Neuron (in vitro differentiated cells): Measurements from ENCODE around the gene AK4.

Experiments
- H2AFZ ChIP-seq: one replicate; pipeline ENCODE4 v1.6.1; 2013; ENCODE audit warnings: low read depth, mild to moderate bottlenecking, inconsistent platforms, low read length, moderate library complexity
- H3K27me3 ChIP-seq: one replicate; pipeline ENCODE4 v1.6.1; 2013; ENCODE audit warnings: low read length; ENCODE audit not compliant: insufficient read depth
- H3K36me3 ChIP-seq: one replicate; pipeline ENCODE4 v1.6.1; 2013; ENCODE audit warnings: low read length; ENCODE audit not compliant: insufficient read depth
- H3K4me1 ChIP-seq: one replicate; pipeline ENCODE4 v1.6.1; 2013; ENCODE audit warnings: low read length; ENCODE audit not compliant: insufficient read depth
- H3K4me3 ChIP-seq: 2 replicates; pipeline ENCODE4 v1.5.1; 2013; ENCODE audit warnings: mild to moderate bottlenecking, low read length, moderate library complexity
- H3K9me3 ChIP-seq: one replicate; pipeline ENCODE4 v1.6.1; 2013; ENCODE audit warnings: low read length

The AK4 gene

DNA sequence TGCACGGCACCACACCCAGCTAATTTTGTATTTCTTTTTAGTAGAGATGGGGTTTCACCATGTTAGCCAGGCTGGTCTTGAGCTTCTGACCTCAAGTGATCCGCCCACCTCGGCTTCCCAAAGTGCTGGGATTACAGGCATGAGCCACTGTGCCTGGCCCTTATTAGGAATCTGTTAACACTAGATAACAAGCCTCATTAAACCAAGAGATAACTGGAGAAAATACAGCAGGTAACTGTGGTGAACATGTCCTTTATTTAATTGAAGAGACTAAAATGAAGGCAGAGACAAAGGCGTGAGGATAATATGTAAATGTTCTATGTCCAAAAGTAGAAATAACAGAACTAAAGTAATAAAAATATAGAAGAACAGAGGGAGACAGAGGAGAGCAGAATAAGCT, 89.5 kb downstream of the AK4 start:
- Histone ChIP-seq H3K36me3 (no peaks in the 10 kb centered on the region), H3K27me3 (no peaks in the 10 kb centered on the region), H2AFZ (no peak overlapping the region), H3K4me3 (no peak overlapping the region), H3K9me3 (no peaks in the 10 kb centered on the region), H3K4me1 (no peaks in the 10 kb centered on the region)

DNA sequence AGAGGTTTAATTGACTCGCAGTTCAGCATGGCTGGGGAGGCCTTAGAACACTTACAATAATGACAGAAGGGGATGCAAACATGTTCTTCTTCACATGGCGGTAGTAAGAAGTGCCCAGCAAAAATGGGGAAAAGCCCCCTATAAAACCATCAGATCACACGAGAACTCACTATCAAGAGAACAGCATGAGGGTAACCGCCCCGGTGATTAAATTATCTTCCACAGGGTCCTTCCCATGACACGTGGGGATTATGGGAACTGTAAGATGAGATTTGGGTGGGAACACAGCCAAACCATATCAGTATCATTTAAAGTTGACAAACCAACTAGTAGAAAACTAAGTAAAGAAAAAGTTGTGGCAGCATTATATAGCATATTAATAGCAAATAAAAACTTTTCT, 90.0 kb downstream of the AK4 start:
- H3K36me3 ChIP-seq, result no peaks in the 10 kb centered on the region
- H2AFZ ChIP-seq, result no peak overlapping the region
- H3K4me3 ChIP-seq, result no peak overlapping the region
- H3K9me3 ChIP-seq, result no peaks in the 10 kb centered on the region
- no peaks in the 10 kb centered on the region for H3K27me3 ChIP-seq
- H3K4me1 ChIP-seq, result no peaks in the 10 kb centered on the region

DNA sequence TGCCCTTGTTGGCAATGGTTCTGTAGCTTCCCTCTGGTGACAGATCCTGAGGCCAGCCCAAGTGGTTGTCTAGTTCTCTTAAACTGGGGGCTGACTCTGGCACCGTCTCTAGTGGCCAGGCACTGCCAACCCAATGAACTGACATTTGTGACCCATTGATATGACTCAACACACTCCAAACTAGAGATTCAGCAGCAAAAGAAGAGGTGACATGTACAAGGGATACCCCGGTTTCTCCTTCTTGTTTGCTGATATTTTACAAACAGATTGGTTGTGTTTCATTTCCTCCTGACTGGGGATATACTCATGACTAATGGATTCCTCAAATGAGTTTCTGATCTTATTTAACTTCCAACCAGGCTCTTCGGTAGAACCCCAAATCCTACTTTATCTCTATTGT, 95.5 kb downstream of the AK4 start:
- H3K27me3 ChIP-seq, result no peaks in the 10 kb centered on the region
- no peak overlapping the region for H2AFZ ChIP-seq
- no peaks in the 10 kb centered on the region for H3K36me3 ChIP-seq
- no peak overlapping the region for H3K4me3 ChIP-seq
- no peaks in the 10 kb centered on the region for H3K4me1 ChIP-seq
- H3K9me3 ChIP-seq, result no peaks in the 10 kb centered on the region

DNA sequence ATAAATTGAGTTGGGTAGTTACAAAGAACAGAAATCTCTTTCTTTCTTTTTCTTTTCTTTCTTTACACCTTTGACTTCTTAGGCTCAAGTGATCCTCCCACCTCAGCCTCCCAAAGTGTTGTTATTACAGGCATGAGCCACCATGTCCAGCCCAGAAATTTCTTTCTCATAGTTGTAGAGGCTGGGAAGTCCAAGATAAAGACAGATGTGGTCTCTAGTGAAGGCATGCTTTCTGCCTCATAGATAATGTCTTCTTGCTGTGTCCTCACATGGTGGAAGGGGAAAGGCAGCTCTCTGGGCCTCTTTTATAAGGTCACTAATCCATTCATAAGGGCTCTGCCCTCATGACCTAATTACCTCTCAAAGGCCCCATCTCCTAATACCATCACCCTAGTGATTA, 97.3 kb downstream of the AK4 start:
- Histone ChIP-seq H3K4me1 (no peaks in the 10 kb centered on the region), H2AFZ (no peak overlapping the region), H3K36me3 (no peaks in the 10 kb centered on the region), H3K4me3 (no peak overlapping the region), H3K9me3 (no peaks in the 10 kb centered on the region), H3K27me3 (no peaks in the 10 kb centered on the region)

DNA sequence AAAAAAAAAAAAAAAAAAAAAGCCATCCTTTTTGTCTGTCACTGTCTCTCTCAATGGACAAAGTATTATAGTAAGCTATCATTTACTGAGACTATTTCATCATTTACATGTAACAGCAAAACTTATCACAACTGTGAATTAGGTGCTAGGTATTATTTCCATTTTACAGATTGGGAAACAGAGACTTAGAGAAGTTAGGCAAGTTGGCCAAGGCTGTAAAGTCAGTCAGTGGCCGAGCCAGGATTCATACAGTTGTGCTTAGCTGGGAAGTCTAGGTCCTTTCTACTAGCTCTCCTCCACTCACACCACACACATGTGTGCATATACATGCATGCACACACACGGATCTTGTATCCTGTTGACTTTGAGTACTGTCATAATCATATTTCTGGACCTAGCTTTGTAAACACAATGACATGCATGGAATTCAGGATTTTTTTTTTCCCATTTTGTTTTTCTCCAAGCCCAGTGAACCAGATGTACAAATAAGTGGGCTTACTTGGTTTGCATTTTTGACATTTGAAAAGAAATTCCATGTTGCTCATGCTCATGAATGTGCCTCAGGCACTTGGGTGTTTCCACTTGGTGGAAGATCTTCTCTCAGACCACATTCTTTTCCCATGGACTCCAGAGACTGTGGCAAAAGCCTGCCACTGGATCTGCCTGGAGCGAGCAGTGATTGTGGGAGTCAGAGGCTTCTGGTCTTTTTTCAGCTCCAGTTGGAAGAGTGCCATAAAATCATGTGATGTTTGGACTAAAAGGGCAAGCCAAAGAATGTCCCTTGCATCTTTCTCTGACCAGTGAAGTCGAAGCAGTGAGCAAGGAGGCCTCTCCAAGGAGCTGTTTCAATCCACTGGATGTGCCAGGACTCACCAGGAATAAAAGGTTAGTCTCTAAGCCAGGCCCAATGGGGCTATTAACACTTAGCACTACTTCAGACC, 99.7 kb downstream of the AK4 start:
- Histone ChIP-seq H3K9me3 (no peaks in the 10 kb centered on the region), H3K4me1 (no peaks in the 10 kb centered on the region), H3K4me3 (no peak overlapping the region), H3K36me3 (no peaks in the 10 kb centered on the region), H2AFZ (no peak overlapping the region), H3K27me3 (no peaks in the 10 kb centered on the region)

GRCh38 chr1:65250826-65251225, 102.8 kb downstream of the AK4 start:
- Histone ChIP-seq H3K4me3 (no peak overlapping the region), H3K27me3 (no peaks in the 10 kb centered on the region), H3K4me1 (peaks cover 14% of the 10 kb centered on the region), H3K36me3 (no peaks in the 10 kb centered on the region), H3K9me3 (no peaks in the 10 kb centered on the region), H2AFZ (no peak overlapping the region)

- Histone ChIP-seq H3K4me3 (peak overlapping the region; percentile 58), H3K9me3 (no peaks in the 10 kb centered on the region), H3K27me3 (no peaks in the 10 kb centered on the region), H3K4me1 (peaks cover 14% of the 10 kb centered on the region), H3K36me3 (no peaks in the 10 kb centered on the region), H2AFZ (peak overlapping the region; percentile 79)
Measured at GRCh38 chr1:65253800-65254319, 105.9 kb downstream of the AK4 start.

- no peaks in the 10 kb centered on the region for H3K9me3 ChIP-seq
- peak overlapping the region; percentile 58 for H3K4me3 ChIP-seq
- no peaks in the 10 kb centered on the region for H3K27me3 ChIP-seq
- H3K4me1 ChIP-seq, result peaks cover 14% of the 10 kb centered on the region
- no peaks in the 10 kb centered on the region for H3K36me3 ChIP-seq
- peak overlapping the region; percentile 79 for H2AFZ ChIP-seq
Measured at GRCh38 chr1:65254320-65255034, 106.5 kb downstream of the AK4 start.

DNA sequence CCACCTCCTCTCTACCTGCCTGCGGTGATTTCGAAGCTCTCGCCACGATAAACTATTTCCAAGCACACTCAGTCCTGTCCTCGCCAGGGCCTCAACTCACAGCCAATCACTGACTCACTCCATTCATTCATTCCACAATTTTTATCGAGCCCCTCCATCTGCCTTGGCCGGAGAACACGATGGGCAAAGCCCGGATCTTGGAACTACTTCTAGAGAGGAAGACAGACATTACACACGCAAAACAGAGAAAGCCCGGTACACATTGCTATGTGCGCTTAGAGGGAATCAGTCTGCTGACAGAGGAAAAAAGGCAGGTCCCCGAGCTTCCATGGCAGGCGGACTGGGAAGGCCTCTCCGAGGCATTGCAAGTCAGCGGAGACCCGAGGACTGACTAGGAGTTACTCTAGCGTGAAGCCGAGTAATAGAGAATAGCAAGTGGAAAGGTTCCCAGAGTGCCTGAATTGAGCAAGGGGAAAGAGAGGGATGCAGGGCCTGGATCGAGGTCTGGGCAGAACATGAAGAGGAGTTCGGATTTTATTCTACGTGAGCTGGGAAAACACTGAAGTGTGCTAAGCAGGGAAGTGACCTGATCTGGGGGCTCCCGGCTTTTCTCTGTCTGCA, 107.1 kb downstream of the AK4 start:
- Histone ChIP-seq H3K27me3 (peaks cover 4% of the 10 kb centered on the region), H3K9me3 (no peaks in the 10 kb centered on the region), H3K4me1 (peaks cover 14% of the 10 kb centered on the region), H2AFZ (peak overlapping the region; percentile 79), H3K4me3 (peak overlapping the region; percentile 58), H3K36me3 (no peaks in the 10 kb centered on the region)

DNA sequence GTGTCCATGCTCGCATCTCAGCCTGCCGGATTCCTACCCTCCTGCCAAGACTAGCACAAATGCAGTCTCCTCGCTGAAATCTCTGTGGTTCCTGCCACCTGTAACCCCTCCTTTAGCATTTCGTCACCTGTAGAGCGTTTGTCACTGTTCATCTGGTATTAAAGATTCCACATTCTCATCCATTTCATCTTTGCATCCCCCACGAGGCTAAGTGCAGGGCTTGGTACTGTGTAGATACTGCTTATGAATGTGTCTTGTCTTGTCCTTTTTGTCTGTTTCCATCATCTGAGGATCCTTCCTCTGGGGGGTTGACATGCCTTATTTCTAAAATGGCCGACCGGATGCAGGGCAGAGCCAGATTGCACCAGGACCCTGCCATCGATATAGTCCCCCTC, 107.7 kb downstream of the AK4 start:
- H3K4me3 ChIP-seq, result peak overlapping the region; percentile 58
- H3K9me3 ChIP-seq, result no peaks in the 10 kb centered on the region
- H2AFZ ChIP-seq, result peak overlapping the region; percentile 79
- peaks cover 14% of the 10 kb centered on the region for H3K4me1 ChIP-seq
- H3K36me3 ChIP-seq, result no peaks in the 10 kb centered on the region
- peaks cover 4% of the 10 kb centered on the region for H3K27me3 ChIP-seq

DNA sequence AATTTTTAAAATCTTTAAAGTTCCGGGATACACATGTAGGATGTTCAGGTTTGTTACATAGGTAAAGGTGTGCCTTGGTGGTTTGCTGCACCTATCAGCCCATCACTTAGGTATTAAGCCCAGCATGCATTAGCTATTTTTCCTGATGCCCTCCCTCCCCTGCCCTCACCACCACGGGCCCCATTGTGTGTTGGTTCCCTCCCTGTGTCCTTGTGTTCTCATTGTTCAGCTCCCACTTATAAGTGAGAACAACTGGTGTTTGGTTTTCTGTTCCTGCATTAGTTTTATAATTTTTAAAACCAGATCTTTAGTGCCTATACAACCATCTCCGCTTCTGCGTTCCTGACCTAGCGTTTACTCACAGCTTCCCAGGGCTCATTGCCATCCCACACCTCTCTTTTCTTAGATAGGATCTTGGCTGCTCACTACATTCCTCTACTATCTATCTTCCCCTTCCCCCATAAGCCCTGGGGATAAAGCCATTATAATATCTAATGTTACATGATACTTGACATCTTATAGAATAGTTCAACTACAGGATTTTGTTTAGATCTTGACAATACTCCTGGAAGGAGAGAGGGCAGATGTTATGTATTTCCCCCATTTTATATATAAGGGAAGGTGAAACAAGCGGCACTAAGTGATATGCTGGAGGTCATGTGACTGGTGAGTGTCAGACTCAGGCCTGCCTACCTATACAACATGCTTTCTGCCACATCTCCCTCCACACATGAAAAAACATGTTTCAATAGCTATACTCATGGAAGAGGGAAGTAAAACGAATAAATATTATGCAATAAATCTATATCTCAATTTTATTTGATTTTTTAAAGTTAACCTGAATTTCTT, 109.1 kb downstream of the AK4 start:
- Histone ChIP-seq H2AFZ (no peak overlapping the region), H3K4me3 (no peak overlapping the region), H3K9me3 (no peaks in the 10 kb centered on the region), H3K27me3 (peaks cover 4% of the 10 kb centered on the region), H3K4me1 (peaks cover 14% of the 10 kb centered on the region), H3K36me3 (no peaks in the 10 kb centered on the region)

- Histone ChIP-seq H3K9me3 (no peaks in the 10 kb centered on the region), H3K36me3 (no peaks in the 10 kb centered on the region), H3K27me3 (peaks cover 6% of the 10 kb centered on the region), H2AFZ (no peak overlapping the region), H3K4me1 (peaks cover 14% of the 10 kb centered on the region), H3K4me3 (no peak overlapping the region)
Measured at GRCh38 chr1:65258106-65258505, 110.1 kb downstream of the AK4 start.
